GM12891 (cell line): Measurements from ENCODE around the gene GNAT1.

Experiments
- POLR2A ChIP-seq: IDR thresholded peaks from 2 replicates; pipeline ENCODE4 v1.6.1; 2011; ENCODE audit warnings: low read depth, low read length, control low read depth
- POLR2AphosphoS5 ChIP-seq: IDR thresholded peaks from 2 replicates; pipeline ENCODE4 v1.6.1; 2011; ENCODE audit warnings: low read depth, low read length, control low read depth
- TAF1 ChIP-seq: IDR thresholded peaks from 2 replicates; pipeline ENCODE4 v1.6.1; 2011; ENCODE audit warnings: low read depth, low read length, control low read depth

DNA sequence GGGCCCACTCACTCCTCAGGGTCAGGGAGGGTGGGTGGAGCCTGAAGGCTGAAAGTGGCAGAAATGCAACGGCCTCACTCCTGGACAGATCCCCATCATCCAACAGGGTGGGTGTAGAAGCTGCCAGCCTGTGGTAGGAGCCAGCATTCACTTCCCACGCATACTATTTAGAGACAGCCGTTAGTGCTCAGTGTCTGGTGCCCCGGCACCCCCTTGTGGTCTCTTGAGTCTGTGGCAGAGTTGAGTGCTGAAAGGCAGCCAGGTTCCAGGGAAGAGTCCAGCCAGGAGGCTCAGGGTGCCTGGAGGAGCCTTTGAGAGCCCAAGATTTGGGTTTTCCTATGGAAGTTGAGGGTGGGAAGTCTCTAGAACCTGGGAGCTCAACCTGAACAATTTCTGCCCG, 2.1 kb upstream of the GNAT1 start:
- TF ChIP-seq TAF1 (no peak), POLR2A (no peak), POLR2AphosphoS5 (no peak)
